GM21825 (cell line): Measurements from ENCODE around the gene NUP214.
"Not testable (repeated sequence)": the region's sequence is repeated elsewhere in the genome, so short reads cannot be mapped to it uniquely, and the experiment has no call there.

Experiments
- ATAC-seq: cut with Tn5 transposase; IDR thresholded peaks from one replicate; pipeline ENCODE4 v1.9.1; 2021; ENCODE audit warnings: mild to moderate bottlenecking, moderate library complexity; ENCODE audit not compliant: unreplicated experiment

NUP214 gene

DNA sequence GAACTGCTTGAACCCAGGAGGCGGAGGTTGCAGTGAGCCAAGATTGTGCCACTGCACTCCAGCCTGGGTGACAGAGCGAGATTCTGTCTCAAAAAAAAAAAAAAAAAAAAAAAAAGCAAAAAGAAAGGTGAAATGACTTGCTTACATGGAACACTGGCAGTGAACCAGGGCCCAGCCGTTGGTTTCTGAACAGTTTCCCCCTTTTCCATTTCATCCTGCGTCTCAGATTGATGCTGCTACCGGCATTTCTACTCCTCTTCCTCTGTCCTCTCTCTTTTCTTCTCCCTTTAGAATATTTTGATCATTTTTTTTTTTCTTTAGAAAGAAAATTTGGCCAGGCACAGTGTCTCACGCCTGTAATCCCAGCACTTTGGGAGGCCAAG is 10.0 kb upstream of the NUP214 start:
- ATAC-seq, result not testable (repeated sequence)

DNA sequence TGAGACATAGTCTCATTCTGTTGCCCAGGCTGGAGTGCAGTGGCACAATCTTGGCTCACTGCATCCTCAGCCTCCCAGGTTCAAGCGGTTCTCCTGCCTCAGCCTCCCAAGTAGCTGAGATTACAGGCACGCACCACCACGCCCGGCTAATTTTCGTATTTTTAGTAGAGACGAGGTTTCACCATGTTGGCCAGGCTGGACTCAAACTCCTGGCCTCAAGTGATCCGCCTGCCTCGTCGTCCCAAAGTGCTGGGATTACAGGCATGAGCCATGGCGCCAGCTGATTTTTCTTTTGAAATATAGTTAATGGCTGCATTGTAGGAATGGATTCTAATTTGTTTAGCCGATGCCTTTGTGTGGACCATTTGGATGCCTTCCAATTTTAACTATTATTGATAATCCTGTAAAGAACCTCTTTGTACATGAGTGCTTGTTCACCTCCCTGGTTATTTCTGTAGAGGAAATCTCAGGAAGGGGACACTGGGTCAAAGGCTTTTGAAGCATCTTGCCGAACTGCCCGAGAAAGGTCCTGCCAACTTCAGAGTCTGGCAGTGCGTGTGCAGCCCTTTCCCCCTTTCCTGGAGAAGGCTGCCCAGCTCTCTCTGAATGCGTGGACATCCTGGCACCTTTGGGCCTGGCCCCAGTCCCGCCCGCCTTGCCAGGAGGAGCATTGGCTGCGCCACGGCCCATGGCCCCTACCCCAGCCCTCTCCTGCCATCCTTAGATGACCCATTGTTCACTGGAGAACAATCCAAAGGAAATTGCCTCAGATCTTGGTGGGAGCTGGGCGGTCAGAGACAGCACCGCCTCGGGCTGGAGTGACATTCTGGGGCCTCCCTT is 8.9 kb upstream of the NUP214 start:
- no peak for ATAC-seq

DNA sequence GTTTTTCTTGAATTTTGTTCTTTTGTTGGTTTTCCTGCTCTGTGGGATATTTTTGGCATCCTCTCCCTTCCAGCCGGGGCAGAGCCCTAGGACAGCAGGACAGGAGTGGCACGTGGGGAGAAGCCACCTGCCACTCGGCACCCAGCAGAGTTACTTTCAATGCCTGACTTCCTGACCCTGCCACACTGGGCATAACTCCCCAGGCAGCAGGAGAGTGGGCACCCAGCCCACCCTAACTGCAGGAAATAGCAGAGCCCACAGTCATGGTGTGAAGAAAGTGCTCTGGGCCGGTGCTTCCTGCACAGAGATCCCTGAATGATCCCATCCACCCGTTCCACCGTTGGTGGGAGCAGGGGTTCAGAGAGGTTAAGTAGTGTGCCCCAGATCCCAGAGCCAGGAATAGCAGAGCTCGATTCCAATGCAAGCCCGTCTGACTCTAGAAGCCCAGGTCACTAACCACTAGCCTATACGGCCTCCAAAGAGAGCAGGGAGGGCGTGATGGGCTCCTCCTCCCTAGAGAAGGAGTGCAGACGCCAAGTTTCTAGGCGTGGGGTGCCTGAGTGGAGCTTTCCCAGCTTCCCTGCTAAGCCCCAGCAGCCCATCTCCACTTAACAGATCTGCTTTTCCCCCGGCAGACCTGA is 8.1 kb upstream of the NUP214 start:
- ATAC-seq, result no peak

DNA sequence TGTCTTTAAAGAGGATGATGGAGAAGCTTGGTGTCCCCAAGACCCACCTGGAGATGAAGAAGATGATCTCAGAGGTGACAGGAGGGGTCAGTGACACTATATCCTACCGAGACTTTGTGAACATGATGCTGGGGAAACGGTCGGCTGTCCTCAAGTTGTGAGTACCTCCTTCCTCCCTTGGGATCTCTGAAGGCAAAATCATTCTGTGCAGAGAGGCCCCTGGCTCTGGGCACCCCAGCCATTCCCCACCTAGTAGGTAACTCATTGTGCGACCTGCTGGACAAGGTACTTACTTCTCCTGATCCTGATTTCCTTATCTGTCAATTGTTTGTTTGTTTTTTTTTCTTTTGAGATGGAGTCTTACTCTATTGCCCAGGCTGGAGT is 7.6 kb upstream of the NUP214 start:
- ATAC-seq, result no peak

DNA sequence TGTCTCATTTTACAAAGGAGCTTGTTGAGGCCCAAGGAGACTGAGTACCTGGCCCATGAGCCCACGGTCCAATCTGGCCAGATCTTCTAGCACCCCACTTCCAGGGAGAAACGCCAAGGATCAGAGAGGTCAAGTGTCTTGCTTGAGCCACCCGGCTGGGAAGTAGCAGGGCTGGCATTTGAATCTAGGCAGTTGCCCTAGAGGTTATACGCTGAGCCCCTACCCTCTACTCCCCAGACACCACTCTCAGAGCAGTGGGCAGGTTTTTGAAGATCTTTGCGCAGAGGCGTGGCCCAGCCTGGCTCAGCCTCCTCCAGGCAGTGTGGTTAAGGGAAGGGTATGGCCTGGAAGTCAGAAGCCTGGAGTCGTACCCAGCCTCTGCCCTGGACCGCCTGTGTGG is 5.8 kb upstream of the NUP214 start:
- ATAC-seq, result no peak

DNA sequence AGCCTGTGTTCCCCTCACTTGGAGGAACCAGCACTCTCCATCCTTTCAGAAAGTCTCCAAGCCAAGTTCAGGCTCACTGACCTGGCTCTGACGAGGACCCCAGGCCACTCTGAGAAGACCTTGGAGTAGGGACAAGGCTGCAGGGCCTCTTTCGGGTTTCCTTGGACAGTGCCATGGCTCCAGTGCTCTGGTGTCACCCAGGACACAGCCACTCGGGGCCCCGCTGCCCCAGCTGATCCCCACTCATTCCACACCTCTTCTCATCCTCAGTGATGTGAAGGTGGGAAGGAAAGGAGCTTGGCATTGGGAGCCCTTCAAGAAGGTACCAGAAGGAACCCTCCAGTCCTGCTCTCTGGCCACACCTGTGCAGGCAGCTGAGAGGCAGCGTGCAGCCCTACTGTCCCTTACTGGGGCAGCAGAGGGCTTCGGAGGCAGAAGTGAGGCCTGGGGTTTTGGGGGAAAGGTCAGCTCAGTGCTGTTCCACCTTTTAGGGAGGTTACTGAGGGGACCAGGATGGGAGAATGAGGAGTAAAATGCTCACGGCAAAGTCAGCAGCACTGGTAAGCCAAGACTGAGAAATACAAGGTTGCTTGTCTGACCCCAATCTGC is 4.7 kb upstream of the NUP214 start:
- no peak for ATAC-seq

DNA sequence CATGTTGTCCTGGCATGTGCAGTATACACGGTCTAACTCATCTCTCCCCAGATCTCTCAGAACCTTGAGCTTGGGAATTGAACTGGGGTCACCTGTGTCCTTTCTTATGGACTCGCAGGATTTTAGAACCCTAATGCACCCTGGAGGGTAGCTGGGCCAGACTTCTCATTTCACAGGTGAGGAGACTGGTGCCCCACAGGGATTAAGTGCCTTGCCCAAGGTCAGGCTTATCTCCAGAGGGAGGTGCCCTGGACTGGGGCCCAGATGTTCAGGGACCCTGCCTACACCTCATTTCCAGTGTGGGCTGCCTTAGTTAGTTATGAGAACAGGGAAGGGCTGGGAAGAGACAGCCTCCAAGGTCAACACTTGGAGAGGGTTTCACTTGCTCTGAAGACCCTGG is 4.0 kb upstream of the NUP214 start:
- ATAC-seq, result no peak

DNA sequence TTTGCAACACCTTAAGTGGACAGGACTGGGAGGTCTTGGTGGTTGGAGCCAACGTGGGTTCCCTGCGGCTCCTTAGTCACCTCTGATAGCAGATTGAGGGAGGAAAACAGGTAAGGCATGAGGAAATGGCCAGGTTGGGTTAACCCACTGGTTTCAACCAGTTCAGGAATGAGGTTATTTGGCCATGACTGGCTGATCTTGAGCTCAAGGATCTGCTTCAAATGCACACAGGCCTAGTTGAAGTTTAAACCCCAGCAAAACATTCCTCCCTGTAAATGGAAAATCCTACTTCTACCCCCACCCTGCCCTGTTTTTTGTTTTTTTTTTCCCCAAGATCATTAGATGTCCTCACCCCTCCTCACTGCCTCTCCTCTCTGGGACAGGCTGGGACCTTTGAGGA is 3.2 kb upstream of the NUP214 start:
- ATAC-seq, result no peak

DNA sequence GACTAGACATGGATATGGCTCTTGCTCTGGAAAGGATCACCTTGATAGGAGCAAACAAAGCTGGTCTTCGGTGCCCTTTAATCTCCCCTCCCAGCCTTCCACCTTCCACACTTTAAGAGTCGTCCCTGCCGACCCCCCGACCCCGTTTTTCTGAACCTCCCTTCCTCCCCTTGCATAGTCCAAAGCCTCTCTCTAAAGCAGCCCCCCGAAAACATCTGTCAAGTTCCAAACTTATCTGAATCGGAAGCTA is 423 bp upstream of the NUP214 start:
- ATAC-seq, result no peak

DNA sequence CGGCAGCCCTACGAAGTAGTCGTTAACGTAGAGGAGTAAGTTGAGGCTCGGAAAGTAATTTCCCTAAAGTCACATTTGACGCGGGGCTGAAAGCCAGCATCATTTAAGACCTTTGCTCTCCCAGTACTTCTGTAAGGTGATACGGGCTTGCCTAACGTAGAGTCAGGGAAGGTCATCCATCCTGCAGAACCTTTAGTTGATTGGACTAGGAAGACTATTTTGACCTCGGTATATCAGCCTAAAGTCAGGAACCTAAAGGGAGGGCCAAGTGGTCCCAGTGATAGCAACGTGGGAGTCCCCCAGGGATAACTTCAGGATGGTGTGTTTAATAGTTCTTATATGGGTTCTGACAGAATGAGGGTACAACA is 657 bp downstream of the NUP214 start:
- no peak for ATAC-seq

DNA sequence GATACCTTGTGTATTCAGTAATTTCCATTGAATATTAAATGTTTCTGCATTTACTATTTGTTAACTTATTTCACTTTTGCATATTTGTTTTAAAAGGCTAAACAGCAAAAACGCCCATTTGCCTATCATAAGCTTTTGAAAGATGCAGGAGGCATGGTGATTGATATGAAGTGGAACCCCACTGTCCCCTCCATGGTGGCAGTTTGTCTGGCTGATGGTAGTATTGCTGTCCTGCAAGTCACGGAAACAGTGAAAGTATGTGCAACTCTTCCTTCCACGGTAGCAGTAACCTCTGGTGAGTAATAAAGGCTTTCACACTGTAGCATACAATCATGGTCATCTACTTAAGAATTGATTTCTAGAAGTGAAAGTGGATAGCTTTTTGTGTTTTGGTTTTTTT is 3.8 kb downstream of the NUP214 start:
- no peak for ATAC-seq

DNA sequence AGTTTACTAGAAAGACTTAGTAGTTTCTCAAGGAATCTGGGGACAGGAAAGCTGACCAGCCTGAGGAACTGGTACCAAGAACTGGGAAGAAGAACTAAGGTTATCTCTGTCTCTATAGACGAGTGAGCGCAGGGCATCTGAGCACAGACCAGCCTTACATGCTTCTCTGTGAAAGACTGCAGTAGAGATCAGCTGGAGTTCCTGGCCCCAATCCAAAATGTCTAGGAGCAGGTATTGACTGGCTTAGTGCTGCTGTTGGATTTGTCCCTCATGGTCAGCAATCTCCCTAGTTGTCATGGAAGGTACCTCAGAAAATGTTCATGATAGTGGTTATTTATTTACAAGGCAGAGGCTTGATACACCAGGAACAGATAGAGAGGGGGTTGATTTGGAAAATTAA is 13.3 kb downstream of the NUP214 start:
- ATAC-seq, result no peak

DNA sequence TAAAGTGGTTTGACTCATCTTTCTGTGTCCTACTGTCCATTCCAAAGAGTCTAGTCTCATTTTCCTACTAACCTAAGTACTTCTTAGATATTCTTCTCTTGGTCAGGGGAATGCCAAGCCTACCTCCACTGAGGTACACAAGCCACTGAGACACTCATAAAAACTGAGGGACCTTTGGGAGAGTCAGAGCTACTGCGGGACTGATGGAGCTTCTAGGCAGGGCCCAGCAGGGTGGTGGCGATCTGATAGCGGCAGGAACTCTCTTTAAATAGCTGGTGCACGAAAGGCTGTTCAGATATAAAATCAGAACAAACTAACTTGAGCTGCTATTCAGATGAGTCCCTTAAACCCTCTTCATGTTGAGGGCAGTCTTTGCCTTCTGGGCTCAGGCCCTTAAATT is 14.7 kb downstream of the NUP214 start:
- no peak for ATAC-seq

DNA sequence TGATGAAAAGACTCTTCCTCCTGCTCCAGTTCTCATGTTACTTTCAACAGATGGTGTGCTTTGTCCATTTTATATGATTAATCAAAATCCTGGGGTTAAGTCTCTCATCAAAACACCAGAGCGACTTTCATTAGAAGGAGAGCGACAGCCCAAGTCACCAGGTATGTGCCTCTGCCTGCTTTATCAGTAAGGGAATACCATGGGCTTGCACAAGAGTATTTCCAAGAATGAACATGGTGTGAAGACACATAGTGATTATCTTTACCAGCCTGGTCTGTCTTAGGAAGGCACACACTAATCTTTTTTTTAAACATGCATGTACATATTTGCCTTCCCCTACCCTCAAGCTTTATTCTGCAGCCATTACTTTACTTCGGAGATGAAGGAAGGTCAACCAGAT is 15.2 kb downstream of the NUP214 start:
- ATAC-seq, result no peak

DNA sequence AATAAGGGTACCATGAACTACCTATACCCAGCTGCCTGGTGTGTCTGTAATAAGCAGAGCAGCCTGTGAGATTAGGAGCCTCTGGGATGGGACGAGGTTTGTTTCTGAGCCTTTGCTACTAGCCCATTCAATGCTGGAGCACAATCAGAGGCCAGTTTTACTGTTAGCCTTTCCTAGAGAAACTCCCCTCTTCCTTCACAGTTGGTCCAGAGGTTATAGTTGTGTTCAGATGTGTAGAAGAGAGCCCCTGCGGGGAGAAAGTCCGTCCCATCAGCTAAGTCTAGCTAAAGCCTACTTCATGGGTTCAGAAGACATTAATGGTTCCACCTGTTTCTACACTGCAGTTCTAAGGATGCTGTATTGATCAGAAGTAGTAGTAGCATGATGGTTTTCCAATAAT is 16.8 kb downstream of the NUP214 start:
- no peak for ATAC-seq

DNA sequence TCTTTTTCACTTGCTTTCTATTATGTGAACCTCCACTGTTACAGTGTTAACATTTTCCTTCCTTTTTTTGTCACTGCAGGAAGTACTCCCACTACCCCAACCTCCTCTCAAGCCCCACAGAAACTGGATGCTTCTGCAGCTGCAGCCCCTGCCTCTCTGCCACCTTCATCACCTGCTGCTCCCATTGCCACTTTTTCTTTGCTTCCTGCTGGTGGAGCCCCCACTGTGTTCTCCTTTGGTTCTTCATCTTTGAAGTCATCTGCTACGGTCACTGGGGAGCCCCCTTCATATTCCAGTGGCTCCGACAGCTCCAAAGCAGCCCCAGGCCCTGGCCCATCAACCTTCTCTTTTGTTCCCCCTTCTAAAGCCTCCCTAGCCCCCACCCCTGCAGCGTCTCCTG is 18.8 kb downstream of the NUP214 start:
- ATAC-seq, result no peak

DNA sequence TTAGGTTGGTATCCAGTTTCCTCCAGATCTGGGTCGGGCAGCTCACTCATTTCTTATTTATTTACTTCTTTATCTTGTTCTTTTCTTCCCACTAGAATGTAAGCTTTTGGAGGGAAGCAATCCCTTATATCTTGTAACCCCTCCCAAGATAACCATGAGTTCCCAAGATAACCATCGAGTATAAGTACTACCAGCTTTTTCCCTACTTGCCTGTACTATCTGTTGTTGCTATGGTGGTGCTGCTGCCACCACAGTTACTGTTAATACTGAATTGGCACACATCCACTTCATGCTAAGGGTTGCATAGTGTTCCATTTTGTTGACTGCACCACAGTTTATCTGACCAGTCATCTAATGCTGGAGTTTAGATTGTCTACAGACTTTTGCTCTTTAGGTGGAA is 19.9 kb downstream of the NUP214 start:
- no peak for ATAC-seq

DNA sequence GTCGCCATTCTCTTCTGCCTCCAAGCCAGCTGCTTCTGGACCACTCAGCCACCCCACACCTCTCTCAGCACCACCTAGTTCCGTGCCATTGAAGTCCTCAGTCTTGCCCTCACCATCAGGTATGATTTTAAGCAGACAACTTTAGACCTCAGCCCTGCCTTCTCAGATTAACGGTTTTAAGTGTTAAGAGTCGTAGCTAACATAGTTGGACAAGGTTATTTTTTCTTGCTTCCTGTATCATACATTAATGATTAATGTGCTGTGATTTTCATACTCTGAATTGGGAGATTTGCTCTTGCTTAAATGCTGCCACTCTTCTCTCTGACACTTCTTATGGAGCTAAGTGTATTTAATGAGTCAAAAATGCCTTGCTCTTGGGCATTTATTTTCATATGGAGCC is 20.8 kb downstream of the NUP214 start:
- no peak for ATAC-seq

DNA sequence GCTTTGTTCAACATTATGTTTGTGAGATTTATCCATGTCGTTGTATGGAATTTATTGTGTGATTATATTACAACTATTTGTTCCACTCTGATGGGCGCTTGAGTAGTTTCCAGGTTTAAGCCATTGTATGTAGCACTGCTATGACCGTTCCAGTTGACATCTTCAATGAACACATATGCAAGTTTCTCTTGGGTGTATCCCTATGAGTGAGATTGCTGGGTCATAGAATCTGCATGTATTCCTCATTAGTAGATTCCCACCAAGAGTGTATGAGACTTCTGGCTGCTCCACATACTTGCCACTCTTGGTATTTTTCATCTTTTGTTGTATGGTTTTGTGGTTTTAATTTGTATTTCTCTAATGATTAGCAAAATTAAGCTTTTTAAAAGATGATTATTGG is 22.9 kb downstream of the NUP214 start:
- no peak for ATAC-seq

DNA sequence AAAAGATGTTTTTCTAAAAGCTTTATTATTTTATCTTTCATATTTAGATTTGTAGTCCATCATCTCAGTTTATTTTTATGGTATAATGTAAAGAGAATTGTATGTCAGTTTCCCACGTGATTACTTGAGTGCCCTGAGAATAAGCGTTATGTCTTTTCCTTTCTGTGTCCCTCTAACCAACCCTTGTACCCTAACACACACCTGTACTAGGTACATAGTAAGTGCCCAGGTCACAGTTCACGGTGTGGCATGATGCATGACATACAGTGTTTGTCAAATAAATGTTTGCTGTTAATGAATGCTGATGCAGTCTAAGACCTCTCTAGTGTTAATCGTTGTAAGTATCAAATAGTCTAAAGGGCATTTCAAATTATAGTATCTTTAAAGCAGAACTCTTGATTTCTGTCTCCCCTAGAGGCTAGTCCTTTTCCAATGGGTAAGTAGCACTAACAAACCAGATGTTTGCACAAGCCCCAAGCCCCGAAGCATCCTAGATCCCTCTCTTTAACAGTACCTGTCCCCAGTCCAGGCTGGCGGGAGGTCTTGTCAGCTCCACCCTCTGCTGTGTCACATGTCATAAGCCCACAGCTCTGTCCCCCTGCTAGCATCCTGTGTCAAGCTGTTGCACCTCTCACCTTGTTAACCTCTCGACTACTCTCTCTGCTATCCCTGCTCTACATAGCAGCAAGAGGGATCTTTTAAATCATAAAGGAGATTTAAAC is 23.7 kb downstream of the NUP214 start:
- ATAC-seq, result no peak

DNA sequence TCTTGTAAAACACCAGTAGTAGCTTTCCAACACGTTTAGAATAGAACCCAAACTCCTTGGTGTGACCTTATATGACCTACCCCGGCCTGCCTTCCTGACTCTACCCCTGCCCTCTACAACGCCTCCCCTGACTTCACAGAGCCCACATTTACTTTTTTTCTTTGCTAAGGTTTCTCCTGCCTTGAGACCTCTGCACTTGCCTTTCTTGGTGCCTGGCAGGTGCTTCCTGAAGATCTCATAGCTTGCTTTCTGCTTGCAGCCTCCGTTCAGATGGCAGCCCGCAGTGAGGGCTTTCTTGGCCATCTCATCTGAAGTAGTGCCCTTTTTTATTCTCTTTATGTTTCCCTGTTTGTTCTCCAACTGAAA is 24.3 kb downstream of the NUP214 start:
- ATAC-seq, result no peak

DNA sequence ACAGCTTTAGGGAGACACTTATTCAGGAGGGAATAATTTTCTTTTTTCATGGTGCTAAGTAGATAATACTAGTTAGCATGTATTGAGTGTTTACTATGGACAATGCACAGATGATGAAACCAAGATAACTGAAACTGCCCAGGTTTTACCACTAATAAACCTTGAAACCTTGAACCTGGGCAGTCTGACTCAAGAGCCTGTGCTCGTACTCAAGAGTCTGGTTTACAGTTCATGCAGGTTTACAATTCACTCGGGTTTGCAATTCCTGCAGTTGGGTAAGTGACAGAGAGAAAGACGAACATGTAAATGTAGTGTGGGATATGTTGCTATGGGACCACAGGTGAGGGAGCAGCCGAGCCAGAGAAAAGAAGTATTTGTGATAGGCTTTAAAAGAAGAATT is 28.2 kb downstream of the NUP214 start:
- ATAC-seq, result no peak
